HG03039 (cell line): ENCODE results near the gene TEPSIN.

Experiments
- ATAC-seq: cut with Tn5 transposase; IDR thresholded peaks from one replicate; pipeline ENCODE4 v1.9.1; 2021; ENCODE audit warnings: mild to moderate bottlenecking, moderate library complexity; ENCODE audit not compliant: unreplicated experiment

The TEPSIN gene

DNA sequence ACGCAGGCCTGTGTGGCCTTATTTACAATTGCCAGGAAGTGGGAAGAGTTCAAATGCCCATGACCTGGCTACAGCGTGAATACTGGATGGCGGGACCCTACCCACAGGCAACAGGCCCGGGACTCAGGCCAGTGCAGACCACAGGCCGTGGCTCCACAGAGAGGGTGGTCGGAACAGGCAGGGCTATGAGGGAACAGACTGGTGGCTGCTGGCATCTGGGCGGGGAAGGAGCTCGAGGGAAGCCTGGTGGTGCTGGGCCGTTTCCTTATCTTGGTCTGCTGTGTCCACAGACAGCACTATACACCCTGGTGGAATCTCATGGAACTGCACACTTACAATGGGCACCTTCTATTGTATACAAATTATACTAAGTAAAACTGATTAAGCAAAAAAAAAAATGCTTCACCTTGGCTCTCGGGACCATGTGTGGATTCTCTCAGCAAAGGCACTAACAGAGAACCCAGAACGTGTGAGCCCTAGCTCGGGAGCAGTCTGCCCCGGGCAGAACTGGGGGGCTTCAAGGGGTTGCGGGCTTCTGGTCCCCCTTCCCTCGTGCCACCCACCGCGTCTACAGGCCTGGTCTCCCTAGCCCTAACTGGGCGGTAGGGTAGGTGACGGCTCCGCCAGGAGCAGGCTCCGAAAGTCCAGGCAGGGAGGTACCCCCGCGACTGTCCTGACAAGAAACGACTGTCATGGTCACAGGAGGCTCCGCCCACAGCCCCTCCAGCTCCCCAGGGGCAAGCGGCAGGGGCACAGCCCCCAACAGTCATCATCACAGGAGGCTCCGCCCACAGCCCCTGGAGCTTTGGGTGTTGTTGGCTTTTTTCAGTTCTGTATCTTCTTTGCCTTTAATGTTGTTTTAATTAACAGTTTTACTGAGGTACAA lies 37.9 kb downstream of the TEPSIN start:
- no peak for ATAC-seq

DNA sequence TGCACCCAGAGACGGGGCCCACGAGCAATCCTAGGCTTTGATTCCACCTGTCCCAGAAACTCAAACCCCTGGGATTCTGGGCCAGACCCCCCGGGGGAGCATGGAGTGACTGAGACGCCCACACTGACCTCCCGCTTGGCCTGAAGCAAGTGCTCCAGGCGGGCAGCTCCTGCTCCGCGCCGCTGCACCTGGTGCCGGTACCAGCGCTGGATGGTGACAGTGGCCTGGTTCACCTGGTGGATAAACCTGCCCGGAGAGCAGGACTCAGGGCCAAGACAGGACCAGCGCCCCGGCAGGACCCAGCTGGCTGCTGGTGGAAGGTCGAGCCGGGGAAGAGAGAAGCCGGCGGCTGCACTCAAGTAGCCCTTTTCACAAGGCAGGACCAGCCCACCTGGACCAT lies 38.7 kb downstream of the TEPSIN start:
- no peak for ATAC-seq

DNA sequence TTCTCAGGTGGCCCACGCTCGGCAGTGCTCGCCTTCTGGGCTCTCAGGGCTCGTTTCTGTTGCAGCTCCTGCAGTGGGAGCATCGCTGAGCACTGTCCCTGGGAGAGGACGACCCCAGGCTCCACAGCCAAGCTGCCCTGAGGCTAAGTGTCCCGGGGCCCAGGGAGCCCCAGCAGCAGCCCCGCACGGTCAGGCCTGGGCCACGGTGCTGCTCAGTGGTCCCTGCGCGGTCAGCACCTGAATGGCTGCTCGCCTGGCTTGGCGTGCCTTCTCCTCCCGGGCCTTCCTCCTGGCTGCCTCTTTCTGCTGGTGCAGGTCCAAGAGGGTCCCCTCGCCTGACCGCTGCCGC lies 39.4 kb downstream of the TEPSIN start:
- no peak for ATAC-seq

DNA sequence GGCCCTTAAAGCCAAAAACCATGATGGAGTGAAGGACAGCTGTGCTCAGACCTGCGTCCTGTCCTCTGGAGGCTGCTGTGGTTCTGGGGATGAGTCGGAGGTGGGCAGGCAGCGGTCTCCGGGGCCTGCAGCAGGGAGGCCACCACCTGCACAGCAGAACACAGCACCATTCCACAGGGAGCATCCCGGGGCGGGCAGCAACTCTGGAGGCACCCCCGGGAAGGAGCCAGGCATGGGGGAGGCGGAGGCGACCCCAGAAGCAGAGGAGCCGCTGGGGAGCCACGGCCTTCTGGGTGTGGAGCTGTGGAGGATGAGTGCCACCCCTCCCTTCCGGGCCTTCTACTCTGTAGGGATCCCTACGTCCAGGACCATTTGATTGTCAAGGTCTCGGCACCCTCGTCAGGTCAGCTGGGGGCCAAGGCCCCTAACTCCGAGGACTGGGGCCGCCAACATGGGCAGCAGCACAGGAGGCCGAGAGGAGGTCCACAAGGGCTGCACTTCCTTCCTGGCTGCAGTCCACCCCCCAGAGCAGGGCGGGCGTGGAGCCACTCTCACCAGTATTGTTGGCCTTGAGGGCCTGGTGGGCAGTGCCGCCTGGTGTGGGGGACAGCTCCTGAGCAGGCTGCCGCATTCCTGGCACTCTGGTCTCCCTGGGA lies 39.9 kb downstream of the TEPSIN start:
- ATAC-seq = no peak

DNA sequence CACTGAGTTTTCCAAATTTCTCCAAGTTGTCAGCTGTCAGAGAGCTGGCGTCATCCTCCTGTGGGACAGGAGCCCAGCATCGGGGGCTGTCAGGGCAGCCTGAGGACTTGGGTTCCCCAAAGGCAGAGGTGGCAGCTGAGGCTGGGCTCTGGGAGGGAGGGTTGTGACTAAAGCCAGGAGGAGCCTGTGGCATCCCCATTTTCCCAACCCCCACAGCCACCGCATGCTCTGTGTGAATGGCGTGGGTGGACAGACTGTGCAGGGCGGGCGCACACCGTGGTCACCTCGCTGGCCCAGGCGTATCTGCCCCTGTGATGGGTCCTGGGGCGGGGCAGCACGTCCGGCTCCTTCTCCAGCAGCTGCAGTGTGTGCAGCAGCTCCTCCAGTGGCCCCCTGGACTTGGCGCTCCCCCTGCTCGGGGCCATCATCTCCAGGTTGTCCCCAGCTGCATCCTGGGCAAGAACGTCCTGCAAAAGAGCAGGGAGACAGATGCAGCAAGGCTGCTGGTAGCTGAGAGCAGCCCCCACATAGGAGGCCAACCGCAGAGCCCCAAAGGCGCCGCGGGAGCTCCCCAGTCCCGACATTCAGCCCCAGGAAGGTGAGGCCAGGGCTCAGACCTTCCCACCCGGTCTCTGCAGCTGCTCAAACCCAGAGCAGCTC lies 40.9 kb downstream of the TEPSIN start:
- ATAC-seq = no peak

DNA sequence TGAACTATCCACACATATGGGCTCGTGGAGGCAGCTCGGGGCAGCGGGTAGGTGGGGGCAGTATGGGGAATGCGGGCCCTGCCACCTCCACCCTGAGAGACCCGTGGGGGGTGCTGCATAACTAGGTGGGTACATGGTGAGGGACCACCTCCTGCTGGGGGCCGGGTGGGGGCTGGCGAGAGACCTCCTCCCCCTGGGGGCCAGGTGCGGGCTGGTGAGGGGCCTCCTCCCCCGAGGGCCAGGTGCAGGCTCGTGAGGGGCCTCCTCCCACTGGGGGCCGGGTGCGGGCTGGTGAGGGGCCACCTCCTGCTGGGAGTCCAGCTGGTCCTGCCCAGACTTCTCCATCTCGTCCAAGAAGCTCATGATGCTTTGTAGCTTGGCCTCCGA lies 41.5 kb downstream of the TEPSIN start:
- no peak for ATAC-seq

DNA sequence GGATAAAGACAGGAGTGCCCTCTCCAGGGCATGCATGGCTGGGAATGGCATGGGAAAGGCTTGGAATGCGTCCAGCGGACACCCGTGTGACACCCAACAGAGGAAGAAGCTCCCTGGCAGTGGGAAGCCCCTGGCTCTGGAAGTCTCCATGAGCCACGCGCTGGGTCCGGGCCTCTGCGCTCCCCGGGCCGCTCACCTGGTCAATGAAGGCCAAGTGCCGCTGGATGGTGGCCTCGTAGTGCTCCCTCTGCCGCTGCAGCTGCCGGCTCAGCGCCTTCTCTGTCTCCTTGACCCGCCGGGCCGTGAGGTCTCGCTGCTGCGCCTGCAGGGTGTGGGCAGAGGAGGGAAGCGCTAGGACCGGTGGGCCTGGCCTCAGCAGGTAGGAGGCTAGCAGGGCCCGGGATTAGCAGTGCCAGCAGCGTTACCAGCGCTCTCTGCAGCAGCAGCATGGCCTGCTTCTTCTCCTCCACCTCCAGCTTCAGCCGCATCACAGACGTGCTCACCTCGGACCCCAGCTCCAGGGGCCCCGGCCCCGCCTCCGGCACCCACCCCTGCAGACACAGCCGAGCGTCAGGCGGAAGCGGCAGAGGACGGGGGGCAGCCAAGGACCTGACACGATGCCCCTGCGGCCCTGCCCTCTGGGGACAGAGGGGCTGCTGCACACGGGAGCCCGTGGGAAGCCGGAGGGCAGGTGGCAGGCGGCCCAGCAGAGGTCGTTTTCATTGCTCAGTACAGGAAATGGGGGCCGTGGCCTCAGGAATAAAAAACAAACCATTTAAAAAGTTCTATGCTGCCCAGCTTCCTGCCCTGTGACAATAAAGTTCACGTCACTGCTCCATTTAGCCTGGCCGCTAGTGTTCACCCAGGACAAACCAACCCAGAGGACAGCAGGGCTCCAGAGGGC lies 42.1 kb downstream of the TEPSIN start:
- ATAC-seq = no peak

DNA sequence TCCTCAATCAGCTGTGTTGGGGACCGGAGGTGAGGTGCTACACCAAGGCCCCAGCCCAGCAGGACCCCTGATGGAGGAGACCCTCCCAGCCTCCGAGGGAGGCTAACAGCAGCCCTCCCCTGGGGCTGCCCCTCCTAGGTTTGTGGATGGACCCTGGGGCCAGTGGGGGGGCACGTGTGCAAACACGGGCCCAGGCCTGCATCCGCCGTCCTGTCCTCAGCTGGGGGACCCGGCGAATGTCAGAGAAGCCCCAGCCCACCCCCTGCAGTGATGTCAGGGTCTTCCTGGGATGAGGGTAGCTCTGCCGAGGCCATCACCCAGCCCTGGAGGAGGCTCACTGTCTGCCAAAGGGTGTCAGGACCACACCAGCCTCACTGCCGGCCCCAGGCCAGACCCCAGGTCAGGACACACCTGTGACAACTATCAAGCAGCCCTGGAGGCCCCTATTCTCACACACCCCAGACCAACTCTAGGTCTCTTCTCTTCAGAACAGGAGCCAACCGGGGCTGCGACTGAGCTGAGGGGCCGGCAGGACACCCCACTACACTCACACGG lies 42.8 kb downstream of the TEPSIN start:
- no peak for ATAC-seq

DNA sequence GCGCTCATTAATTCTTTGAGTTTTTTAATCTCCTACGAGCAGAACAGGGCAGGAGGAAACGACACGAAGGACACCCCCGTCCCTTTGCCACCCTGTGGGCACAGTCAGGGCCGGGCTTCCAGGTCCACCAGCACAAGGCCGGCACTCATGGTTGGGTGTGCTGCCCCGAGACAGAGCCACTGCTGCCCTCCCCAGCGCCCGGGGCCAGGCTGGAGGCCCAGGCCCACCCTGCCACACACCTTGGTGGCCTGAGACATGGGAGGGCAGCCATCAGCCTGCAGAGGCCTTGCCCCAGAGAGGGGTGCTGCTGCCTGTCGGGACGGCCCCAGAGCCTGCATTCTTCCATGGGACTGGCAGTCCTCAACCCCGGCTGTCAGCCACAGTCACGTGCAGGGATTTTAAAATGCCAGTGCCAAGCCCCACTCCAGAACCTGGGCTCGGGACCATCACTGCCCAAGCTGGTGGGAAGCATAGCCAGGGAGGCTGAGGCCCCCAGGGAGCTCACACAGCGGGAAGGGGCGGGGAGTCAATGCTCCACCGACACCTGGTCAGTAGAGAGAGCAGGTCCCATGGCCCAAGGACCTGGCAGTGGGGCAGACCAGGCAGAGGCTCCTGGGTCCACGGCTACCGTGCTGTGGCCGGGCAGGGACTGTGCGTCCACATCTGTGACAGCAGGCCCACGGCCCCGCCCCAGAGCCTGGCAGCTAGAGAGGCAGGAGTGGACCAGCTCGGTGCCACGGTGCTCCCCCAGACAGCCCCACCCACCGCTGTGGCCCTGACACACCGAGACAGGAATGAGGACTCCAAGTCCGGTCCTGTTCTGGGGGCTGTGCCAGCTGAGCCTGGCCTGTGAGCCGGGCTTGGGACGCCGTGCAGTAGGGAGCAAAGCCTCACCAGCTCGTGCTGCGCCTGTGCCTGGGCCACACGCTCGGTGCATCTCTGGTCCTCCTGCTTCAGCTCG lies 43.6 kb downstream of the TEPSIN start:
- no peak for ATAC-seq

DNA sequence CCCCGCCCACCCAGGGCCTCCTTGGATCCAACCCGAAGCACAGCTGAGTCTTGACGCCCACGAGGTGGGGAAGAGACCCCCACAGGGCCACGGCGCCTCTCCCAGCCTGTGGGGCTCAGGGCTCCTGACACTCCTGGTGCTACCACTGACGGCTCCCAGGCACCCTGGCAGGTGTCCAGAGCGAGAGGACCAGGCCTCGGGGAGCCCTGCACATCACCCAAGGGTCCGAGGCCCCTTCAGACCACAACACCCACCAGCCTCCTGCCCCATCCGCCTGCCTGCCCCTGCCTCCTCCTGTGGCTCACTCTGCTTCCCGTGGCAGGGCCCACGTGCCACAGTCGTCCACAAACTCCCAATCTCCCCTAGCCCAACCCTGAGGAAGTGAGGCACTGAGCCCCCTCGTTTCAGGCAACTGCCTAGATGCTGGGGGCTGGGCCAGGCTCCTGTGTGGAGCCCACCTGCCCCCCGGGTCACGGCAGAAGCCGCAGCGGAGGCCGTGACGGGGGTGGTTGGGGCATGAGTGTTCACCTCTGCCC lies 44.6 kb downstream of the TEPSIN start:
- no peak for ATAC-seq

DNA sequence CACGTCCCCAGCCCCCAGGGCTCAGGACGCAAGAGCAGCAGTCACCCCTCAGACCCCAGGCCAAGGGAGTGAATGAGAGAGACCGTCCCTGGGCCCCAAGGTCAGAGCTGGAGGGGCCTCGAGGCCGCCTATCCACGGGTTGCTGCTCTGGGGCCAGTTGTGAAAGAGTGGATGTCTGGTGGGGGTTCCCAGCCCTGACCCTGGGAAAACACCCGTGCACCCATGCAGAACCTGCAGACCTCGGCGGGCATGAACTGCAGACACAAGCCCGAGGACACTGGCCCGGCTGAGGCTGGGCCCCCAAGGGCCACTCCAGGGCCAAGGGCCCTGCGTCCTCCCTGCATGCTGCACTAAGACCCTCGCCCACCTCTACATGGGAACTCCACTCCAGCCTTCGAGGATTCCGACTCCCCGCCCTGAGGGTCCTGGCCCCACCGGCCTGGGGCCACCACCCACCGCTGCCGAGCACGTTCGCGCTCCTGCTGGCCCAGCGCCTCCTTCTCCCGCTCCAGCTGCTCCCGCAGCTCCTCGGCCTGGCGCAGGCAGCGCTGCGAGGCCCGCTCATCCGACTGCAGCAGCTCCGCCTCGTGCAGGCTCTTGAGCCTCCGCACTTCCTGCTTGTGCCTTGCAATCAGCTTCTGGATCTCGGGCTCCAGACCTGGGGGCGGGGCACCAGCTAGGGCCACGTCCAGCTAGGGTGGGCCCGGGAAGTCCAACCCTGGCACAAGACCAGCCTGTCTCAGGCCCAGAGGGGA lies 45.2 kb downstream of the TEPSIN start:
- ATAC-seq = no peak

DNA sequence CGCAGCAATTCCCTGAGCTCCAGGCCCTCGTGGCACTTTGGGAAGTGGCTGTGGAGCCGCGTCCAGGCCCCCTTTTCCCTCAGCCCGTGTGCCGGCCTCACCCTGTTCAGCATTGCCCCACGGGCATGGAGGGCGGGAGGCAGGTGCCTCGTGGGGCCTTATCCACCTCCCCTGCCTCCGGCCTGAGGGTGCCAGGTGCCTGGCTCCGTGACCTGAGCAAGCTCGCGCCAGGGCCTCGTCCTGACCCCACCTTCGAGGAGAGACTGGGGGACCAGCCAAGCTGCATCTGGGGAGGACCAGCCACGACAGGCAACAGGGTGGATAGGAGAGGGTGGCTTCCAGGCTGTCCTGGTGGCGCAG lies 45.8 kb downstream of the TEPSIN start:
- no peak for ATAC-seq

DNA sequence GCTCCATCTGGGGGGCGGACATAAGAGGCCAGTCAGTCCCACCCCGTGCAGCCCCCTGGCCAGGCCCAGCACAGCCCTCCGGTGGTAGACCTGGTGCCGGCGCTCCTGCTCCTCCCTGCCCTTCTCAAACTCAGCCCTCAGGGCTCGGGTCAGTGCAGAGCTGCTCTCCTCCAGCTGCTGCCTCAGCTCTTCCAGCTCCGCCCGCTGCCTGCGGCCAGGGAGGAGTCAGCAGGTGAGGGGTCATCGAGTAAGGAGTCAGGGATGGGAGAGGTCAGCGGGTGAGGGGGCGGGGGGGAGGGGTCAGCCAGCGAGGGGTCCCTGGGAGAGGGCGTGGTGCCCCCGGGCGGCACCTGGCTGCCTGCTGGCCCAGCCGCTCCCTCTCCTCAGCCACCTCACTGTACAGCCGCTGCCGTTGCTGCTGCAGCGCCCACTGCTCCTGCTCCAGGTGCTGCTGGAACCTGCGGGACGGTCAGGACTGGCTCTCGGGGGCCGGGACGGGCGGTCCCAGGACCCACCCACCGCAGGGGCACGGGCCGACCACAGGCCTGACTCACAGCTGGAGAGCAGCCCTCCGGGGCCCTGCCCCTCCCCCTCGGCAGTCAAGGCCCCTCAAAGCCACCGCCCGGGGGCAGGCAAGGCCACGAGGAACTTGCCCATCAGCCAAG lies 46.3 kb downstream of the TEPSIN start:
- ATAC-seq = no peak

DNA sequence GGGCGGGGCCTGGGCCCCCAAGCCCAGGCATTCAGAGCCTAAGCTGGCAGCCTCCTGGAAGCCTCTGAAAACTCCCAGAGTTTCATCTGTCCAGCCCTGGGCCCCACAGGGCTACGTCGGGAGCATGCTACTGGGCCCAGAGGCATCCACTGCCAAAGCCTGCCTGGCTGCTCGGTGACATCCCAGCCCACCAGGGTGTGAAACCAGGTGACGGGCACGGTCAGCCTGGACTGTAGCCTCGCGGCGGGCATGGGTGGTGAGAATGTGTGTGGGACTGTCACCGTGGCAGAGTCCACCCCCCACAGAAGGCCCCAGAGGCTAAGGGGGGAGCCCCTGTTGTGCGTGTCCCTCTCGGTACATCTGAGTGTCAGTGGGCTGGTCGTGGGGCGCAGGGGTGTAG lies 47.2 kb downstream of the TEPSIN start:
- ATAC-seq = no peak

DNA sequence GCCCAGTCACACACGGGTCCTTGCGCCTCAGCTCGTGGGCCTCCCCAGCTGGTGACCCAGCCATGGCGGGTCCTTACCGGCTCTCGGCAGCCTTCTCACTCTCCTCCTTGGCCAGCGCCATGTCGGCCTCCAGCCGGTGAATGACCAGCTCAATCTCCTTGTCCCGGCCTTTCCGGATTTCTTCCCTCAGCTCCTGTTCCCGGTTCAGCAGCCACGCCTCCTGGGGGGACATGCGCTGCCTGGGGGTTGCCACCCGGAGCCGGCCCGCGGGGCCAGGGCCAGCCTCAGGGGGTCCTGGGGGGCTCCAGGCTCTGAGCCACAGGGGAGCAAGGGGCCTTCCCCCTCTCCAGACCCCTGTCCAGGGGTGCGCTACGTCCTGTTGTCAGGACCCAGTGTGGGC lies 47.7 kb downstream of the TEPSIN start:
- ATAC-seq = no peak

DNA sequence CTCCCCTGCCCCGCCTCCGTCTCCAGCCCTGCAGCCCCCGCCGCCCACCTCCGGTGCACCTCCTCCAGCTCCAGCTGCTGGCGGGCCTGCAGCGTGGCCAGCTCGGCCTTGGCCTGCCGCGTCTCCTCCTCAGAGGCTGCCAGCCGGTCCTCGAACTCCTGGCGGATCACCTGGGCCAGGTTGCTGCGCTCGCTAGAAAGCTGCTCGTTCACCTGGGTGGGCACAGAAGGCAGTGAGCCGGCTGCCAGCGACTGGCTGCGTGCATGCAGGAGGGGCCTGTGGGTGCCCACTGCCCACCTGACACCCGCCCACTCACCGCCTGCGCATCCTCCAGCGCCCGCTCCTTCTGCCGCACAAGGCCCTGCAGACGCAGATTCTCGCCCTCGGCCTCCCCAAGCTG lies 48.3 kb downstream of the TEPSIN start:
- no peak for ATAC-seq

DNA sequence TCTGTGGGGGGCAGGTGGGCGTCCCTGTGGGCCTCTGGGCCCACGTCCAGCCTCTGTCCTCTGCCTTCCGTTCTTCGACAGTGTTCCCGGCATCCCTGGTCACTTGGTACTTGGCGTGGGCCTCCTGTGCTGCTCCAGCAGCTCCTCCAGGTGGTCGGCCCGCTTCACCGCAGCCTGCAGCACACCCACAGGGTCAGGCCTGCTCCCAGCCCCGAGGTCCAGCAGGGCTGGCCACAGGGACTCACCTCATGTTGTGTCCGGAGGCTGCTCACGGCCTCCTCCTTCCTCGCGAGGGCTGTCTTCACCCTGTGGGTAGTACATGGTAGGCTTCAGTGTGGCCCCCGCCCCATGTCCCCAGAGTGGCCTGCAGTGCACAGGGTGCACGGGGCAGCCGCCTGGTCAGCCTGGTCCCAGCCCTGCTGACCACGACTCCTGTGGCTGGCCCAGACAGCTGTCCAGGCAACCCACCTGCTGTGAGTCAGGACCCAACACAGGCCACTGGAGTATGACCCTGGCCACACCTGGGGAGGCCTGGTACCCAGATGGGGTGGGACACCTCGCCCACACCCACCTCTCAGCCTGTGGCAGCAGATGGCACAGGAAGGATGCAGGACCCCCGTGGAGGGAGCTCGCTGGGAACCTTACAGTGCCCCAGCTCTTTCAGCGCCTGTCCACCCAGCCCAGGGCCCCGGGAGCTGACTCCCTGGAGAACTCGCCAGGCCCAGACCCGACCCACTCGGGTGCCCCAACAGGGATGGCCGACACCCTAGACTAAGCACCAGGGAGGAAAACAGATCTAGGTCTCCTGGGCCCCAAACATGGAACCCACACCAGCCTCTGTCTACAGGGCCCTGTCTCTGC lies 49.0 kb downstream of the TEPSIN start:
- ATAC-seq = no peak
